ENCODE results near the gene ARL4C. TPM values are rescaled to one million over a fixed set of nuclear protein-coding genes. Genes with fewer than 3 reads are reported as not detected.

ARL4C gene
- total RNA-seq, 2 experiments from 2014 or later: 469 to 471 TPM

DNA sequence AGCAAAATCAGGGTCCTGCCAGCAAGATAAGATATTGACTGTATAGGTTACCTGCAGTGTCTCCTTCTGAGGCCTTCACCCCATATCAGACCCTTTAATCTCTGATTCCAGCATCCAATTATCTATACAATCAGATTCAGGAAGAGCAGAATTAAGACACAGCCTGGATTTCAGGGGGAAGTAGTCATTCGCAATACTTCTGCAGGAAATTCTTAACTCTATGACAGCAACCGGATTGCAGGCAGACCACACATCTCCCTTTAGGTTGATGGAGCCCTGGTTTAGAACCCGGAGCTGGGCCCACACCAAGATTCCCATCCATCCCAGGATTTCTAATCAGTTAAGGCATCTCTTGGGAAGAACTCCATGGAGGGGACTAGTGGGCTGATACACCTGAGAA lies 9.5 kb downstream of the ARL4C start:
- intact Hi-C loops (cut with DNase I, micrococcal nuclease): loop anchor here in 1 of 2 experiments (5.0 kb wide), 1 partner anchor 40 kb away; no protein-coding TSS in a partner anchor
- DNase-seq (no peak), ATAC-seq (ENCODE audit: poor library complexity) (no peak)
- H3K36me3 Mint-ChIP-seq (ENCODE audit: low read depth): peaks cover 53% of the 10 kb centered on the region
- H3K9me3 Mint-ChIP-seq: no peaks in the 10 kb centered on the region
- H3K27ac Mint-ChIP-seq: peak overlapping the region; percentile 98
- Histone ChIP-seq H3K4me1 (ENCODE audit: insufficient read depth, low read length) (peaks cover 91% of the 10 kb centered on the region), H3K4me3 (ENCODE audit: low read length) (no peak overlapping the region), H3K27me3 (ENCODE audit: control insufficient read depth in 1 of 2, insufficient read depth in 2 of 2, low read length in 2 of 2) (no peaks in the 10 kb centered on the region), H3K27ac (ENCODE audit: low read depth in 1 of 2, low read length in 2 of 2) (peak overlapping the region; percentile 53 to 96), H3K9me3 (ENCODE audit: control insufficient read depth in 1 of 2, insufficient read depth in 1 of 2, low read length in 2 of 2) (no peaks in the 10 kb centered on the region), H3K36me3 (ENCODE audit: insufficient read depth, low read length) (peaks cover 22% of the 10 kb centered on the region)
- no peak overlapping the region for H3K4me3 Mint-ChIP-seq
- TF ChIP-seq, protein P1, sequence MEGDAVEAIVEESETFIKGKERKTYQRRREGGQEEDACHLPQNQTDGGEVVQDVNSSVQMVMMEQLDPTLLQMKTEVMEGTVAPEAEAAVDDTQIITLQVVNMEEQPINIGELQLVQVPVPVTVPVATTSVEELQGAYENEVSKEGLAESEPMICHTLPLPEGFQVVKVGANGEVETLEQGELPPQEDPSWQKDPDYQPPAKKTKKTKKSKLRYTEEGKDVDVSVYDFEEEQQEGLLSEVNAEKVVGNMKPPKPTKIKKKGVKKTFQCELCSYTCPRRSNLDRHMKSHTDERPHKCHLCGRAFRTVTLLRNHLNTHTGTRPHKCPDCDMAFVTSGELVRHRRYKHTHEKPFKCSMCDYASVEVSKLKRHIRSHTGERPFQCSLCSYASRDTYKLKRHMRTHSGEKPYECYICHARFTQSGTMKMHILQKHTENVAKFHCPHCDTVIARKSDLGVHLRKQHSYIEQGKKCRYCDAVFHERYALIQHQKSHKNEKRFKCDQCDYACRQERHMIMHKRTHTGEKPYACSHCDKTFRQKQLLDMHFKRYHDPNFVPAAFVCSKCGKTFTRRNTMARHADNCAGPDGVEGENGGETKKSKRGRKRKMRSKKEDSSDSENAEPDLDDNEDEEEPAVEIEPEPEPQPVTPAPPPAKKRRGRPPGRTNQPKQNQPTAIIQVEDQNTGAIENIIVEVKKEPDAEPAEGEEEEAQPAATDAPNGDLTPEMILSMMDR (IDR thresholded peaks at IDR 0.05): no peak
- CTCF ChIA-PET: no interaction called here
- no peaks in the 10 kb centered on the region for H3K27me3 Mint-ChIP-seq
- POLR2A ChIA-PET: interaction anchor here (1.3 to 12.4 kb wide), 7 partner anchors 11 to 462 kb away, joined by 3 to 211 read pairs (median 25); partner anchors contain the start of gene ARL4C
- peaks cover 99% of the 10 kb centered on the region for H3K4me1 Mint-ChIP-seq (ENCODE audit: low read depth)

DNA sequence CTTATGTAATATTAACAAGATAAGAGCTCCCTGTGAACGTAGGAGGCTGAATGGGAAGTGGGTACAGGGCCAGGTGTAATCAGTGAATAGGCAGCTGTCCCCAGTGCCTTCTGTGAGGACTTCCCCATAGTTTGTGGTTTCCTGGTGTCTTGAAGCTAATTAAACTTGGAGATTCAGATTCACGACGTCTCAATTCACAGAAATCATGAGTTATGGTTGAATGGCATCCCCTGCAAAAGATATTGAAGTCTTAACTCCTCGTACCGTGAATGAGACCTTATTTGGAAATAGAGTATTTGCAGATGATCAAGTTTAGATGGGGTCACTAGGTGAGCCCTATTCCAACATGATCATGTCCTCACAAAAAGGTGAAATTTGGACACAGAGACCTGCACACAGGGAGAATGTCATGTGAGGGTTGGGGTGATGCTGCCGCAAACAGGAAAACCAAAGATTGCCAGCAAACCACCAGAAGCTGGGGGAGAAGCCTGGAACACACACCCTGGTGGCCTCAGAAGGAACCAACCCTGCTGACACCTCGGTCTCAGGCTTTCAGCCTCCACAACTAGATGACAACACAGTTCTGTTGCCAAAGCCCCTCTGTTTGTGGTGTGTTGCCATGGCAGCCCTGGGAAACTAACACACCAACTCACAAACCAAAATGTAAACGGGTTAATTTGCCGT lies 13.2 kb downstream of the ARL4C start:
- H3K36me3 Mint-ChIP-seq (ENCODE audit: low read depth): peaks cover 22% of the 10 kb centered on the region
- Histone ChIP-seq H3K9me3 (ENCODE audit: control insufficient read depth in 1 of 2, insufficient read depth in 1 of 2, low read length in 2 of 2) (no peaks in the 10 kb centered on the region), H3K27me3 (ENCODE audit: control insufficient read depth in 1 of 2, insufficient read depth in 2 of 2, low read length in 2 of 2) (no peaks in the 10 kb centered on the region), H3K4me1 (ENCODE audit: insufficient read depth, low read length) (peaks cover 74% of the 10 kb centered on the region), H3K36me3 (ENCODE audit: insufficient read depth, low read length) (peaks cover 15% of the 10 kb centered on the region), H3K27ac (ENCODE audit: low read depth in 1 of 2, low read length in 2 of 2) (peak overlapping the region; percentile 68 to 81), H3K4me3 (ENCODE audit: low read length) (peak overlapping the region; percentile 19)
- H3K4me3 Mint-ChIP-seq: peak overlapping the region; percentile 68
- H3K27me3 Mint-ChIP-seq: no peaks in the 10 kb centered on the region
- peak overlapping the region; percentile 98 for H3K27ac Mint-ChIP-seq
- peak; percentile 62 to 96 (median 78) for DNase-seq
- TF ChIP-seq, protein P1 (IDR thresholded peaks at IDR 0.05): peak; percentile 80
- ChIA-PET CTCF (interaction anchor here (0.7 to 1.9 kb wide), 24 partner anchors 8 to 348 kb away, joined by 3 to 13 read pairs (median 4); partner anchors contain the start of gene ARL4C), POLR2A (interaction anchor here (0.7 to 5.5 kb wide), 22 partner anchors 9 to 493 kb away, joined by 3 to 64 read pairs (median 5); partner anchors contain the start of gene ARL4C)
- peaks cover 94% of the 10 kb centered on the region for H3K4me1 Mint-ChIP-seq (ENCODE audit: low read depth)
- ATAC-seq (ENCODE audit: poor library complexity): peak; percentile 76
- intact Hi-C loops (cut with DNase I, micrococcal nuclease): loop anchor here (1.0 to 5.0 kb wide), 3 partner anchors 15 to 111 kb away; no protein-coding TSS in a partner anchor
- H3K9me3 Mint-ChIP-seq: no peaks in the 10 kb centered on the region

DNA sequence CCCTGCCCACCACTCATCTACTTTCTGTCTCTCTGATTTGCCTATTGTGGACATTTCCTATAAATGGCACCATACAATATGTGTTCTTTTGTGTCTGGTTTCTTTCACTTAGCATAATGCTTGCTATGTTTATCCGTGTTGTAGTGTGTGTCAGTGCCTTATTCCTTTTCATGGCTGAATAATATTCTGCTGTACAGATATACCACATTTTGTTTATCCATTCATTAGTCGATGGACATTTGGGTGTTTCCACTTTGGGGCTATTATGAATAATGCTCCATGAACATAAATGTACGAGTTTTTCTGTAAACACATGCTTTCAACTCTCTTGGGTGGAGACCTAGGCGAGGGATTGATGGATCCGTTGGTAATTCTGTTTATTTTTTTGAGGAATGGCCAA lies 15.6 kb downstream of the ARL4C start:
- H3K4me3 Mint-ChIP-seq: no peak overlapping the region
- no peaks in the 10 kb centered on the region for H3K9me3 ChIP-seq (ENCODE audit: control insufficient read depth in 1 of 2, insufficient read depth in 1 of 2, low read length in 2 of 2)
- peaks cover 4% of the 10 kb centered on the region for H3K36me3 Mint-ChIP-seq (ENCODE audit: low read depth)
- TF ChIP-seq, protein P1 (IDR thresholded peaks at IDR 0.05): no peak
- ChIA-PET CTCF (no interaction called here), POLR2A (interaction anchor here (3.0 kb wide), 1 partner anchor 55 kb away, joined by 28 read pairs; no protein-coding TSS in a partner anchor)
- ATAC-seq (ENCODE audit: poor library complexity) (no peak), DNase-seq (no peak)
- H3K4me1 ChIP-seq (ENCODE audit: insufficient read depth, low read length): peaks cover 62% of the 10 kb centered on the region
- intact Hi-C loops (cut with DNase I, micrococcal nuclease): loop anchor here in 1 of 2 experiments (5.0 kb wide), 1 partner anchor 109 kb away; no protein-coding TSS in a partner anchor
- H3K4me3 ChIP-seq (ENCODE audit: low read length): no peak overlapping the region
- H3K27me3 ChIP-seq (ENCODE audit: control insufficient read depth in 1 of 2, insufficient read depth in 2 of 2, low read length in 2 of 2): no peaks in the 10 kb centered on the region
- no peak overlapping the region for H3K27ac ChIP-seq (ENCODE audit: low read depth in 1 of 2, low read length in 2 of 2)
- H3K27me3 Mint-ChIP-seq: no peaks in the 10 kb centered on the region
- H3K27ac Mint-ChIP-seq: peak overlapping the region; percentile 51
- H3K36me3 ChIP-seq (ENCODE audit: insufficient read depth, low read length): peaks cover 2% of the 10 kb centered on the region
- H3K4me1 Mint-ChIP-seq (ENCODE audit: low read depth): peaks cover 85% of the 10 kb centered on the region
- H3K9me3 Mint-ChIP-seq: no peaks in the 10 kb centered on the region

All from CD4-positive, alpha-beta T cell (primary cell).